Activated T-helper 17 cell treated with anti-CD3 and anti-CD28 coated beads, Interleukin-2, amount 50 U/mL, for 72 hours (primary cell): ENCODE results near the gene UGT1A9. TPM values are rescaled to one million over a fixed set of nuclear protein-coding genes. Genes with fewer than 3 reads are reported as not detected.
"Not testable (repeated sequence)": the region's sequence is repeated elsewhere in the genome, so short reads cannot be mapped to it uniquely, and the experiment has no call there.

ENCODE experiments used
- ATAC-seq: fragments of 150-1000 bp; cut with Tn5 transposase; replicated peaks from 2 replicates; pipeline ENCODE4 v1.10.0; 2021; ENCODE audit warnings: mild to moderate bottlenecking, moderate library complexity
- H3K27ac Mint-ChIP-seq: one replicate; pipeline ENCODE4 v1.8.0; 2022; ENCODE audit warnings: mixed read lengths
- H3K27me3 Mint-ChIP-seq: one replicate; pipeline ENCODE4 v1.8.0; 2022; ENCODE audit warnings: mixed read lengths
- H3K36me3 Mint-ChIP-seq: one replicate; pipeline ENCODE4 v1.8.0; 2022; ENCODE audit warnings: low read depth, mild to moderate bottlenecking, mixed read lengths
- H3K4me1 Mint-ChIP-seq: one replicate; pipeline ENCODE4 v1.8.0; 2022; ENCODE audit warnings: mixed read lengths
- H3K4me3 Mint-ChIP-seq: one replicate; pipeline ENCODE4 v1.8.0; 2022; ENCODE audit warnings: mild to moderate bottlenecking, mixed read lengths
- H3K9me3 Mint-ChIP-seq: one replicate; pipeline ENCODE4 v1.8.0; 2022; ENCODE audit warnings: mixed read lengths
- total RNA-seq, 2 donors: library from RNA; stranded (reverse); gene quantifications; one replicate each; pipeline ENCODE4 v1.2.3, GENCODE V29; 2022

UGT1A9 gene
- total RNA-seq, 2 donors from 2014 or later = 0.19 TPM; not detected in 1

DNA sequence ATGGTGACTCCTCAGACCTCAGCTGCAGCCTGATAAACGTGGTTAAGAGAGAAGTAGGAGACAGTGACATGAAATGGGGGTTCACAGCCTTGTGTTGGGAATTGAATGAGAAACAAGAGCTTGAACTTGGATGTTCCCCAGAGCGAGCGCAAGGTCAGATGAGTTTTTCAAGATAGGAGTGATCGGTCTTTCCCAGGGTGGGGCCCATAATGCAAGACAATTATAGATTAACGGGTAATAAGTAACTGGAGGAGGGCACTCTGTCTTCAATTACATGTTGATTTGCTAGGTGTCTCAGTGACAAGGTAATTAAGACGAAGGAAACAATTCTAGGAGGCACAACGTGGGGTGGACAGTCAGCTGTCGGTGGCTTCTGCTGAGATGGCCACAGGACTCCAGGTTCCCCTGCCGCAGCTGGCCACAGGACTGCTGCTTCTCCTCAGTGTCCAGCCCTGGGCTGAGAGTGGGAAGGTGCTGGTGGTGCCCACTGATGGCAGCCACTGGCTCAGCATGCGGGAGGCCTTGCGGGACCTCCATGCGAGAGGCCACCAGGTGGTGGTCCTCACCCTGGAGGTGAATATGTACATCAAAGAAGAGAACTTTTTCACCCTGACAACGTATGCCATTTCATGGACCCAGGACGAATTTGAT is 41.0 kb downstream of the UGT1A9 start, which contains the start of gene UGT1A5:
Gene UGT1A5, plus strand, starts transcription at position 297 of the 651 bp plus-strand sequence. Its CDS starts 85 bp downstream, at position 382.
- no peaks in the 10 kb centered on the region for H3K4me1 Mint-ChIP-seq
- H3K36me3 Mint-ChIP-seq = no peaks in the 10 kb centered on the region
- no peak within 1 kb of the TSS for H3K4me3 Mint-ChIP-seq
- H3K27ac Mint-ChIP-seq = no peak within 1 kb of the TSS
- ATAC-seq = no peak
- peaks cover 57% of the 10 kb centered on the region for H3K27me3 Mint-ChIP-seq
- H3K9me3 Mint-ChIP-seq = no peaks in the 10 kb centered on the region

DNA sequence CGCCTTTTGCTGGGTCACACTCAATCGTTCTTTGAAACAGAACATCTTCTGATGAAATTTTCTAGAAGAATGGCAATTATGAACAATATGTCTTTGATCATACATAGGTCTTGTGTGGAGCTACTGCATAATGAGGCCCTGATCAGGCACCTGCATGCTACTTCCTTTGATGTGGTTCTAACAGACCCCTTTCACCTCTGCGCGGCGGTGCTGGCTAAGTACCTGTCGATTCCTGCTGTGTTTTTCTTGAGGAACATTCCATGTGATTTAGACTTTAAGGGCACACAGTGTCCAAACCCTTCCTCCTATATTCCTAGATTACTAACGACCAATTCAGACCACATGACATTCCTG is 41.5 kb downstream of the UGT1A9 start:
- no peaks in the 10 kb centered on the region for H3K4me1 Mint-ChIP-seq
- no peak overlapping the region for H3K4me3 Mint-ChIP-seq
- H3K27me3 Mint-ChIP-seq = peaks cover 55% of the 10 kb centered on the region
- no peaks in the 10 kb centered on the region for H3K9me3 Mint-ChIP-seq
- ATAC-seq = no peak
- H3K36me3 Mint-ChIP-seq = no peaks in the 10 kb centered on the region
- no peak overlapping the region for H3K27ac Mint-ChIP-seq

DNA sequence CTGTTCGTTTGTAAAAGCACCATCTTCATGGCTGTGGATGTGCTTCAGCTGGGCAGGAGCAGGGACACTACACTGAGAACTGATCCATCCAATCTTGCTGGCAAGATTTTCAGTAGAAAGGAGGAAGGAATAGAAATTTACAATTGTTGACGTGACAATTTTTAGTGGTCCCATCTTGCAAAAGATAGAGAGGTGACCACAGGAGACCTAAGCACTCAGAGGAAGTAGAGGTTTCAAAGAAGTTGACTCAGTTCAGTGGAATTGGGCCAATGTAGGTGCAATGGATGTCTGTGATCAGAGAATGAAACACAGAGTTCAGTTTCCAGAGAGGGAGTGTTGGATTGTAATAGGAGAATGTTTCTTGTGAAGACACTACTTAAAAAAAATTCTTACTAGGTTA is 42.4 kb downstream of the UGT1A9 start:
- ATAC-seq = no peak
- no peaks in the 10 kb centered on the region for H3K4me1 Mint-ChIP-seq
- H3K27ac Mint-ChIP-seq = no peak overlapping the region
- no peak overlapping the region for H3K4me3 Mint-ChIP-seq
- peaks cover 53% of the 10 kb centered on the region for H3K27me3 Mint-ChIP-seq
- no peaks in the 10 kb centered on the region for H3K36me3 Mint-ChIP-seq
- no peaks in the 10 kb centered on the region for H3K9me3 Mint-ChIP-seq

DNA sequence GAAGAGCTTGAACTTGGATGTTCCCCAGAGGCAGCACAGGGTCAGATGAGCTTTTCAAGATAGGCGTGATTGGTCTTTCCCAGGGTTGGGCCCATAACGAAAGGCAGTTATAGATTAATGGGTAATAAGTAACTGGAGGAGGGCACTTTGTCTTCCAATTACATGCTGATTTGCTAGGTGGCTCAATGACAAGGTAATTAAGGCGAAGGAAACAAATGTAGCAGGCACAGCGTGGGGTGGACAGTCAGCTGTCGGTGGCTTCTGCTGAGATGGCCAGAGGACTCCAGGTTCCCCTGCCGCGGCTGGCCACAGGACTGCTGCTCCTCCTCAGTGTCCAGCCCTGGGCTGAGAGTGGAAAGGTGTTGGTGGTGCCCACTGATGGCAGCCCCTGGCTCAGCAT is 46.9 kb downstream of the UGT1A9 start, which contains the start of gene UGT1A4:
Gene UGT1A4, plus strand, starts transcription at position 185 of the 400 bp plus-strand sequence. Its CDS starts 85 bp downstream, at position 270.
- H3K4me3 Mint-ChIP-seq = no peak within 1 kb of the TSS
- no peaks in the 10 kb centered on the region for H3K36me3 Mint-ChIP-seq
- H3K27ac Mint-ChIP-seq = no peak within 1 kb of the TSS
- H3K4me1 Mint-ChIP-seq = no peaks in the 10 kb centered on the region
- no peak for ATAC-seq
- no peaks in the 10 kb centered on the region for H3K9me3 Mint-ChIP-seq
- H3K27me3 Mint-ChIP-seq = peaks cover 40% of the 10 kb centered on the region

DNA sequence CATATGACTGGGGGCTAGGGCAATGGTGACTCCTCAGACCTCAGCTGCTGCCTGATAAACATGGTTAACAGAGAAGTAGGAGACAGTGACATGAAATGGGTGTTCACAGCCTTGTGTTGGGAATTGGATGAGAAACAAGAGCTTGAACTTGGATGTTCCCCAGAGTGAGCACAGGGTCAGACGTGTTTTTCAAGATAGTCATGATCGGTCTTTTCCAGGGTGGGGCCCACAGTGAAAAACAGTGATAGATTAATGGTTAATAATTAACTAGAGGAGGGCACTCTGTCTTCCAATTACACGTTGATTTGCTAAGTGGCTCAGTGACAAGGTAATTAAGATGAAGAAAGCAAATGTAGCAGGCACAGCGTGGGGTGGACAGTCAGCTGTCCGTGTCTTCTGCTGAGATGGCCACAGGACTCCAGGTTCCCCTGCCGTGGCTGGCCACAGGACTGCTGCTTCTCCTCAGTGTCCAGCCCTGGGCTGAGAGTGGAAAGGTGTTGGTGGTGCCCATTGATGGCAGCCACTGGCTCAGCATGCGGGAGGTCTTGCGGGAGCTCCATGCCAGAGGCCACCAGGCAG is 57.1 kb downstream of the UGT1A9 start, which contains the start of gene UGT1A3:
Gene UGT1A3, plus strand, starts transcription at position 320 of the 579 bp plus-strand sequence. Its CDS starts 85 bp downstream, at position 405.
- H3K4me1 Mint-ChIP-seq = no peaks in the 10 kb centered on the region
- no peaks in the 10 kb centered on the region for H3K36me3 Mint-ChIP-seq

DNA sequence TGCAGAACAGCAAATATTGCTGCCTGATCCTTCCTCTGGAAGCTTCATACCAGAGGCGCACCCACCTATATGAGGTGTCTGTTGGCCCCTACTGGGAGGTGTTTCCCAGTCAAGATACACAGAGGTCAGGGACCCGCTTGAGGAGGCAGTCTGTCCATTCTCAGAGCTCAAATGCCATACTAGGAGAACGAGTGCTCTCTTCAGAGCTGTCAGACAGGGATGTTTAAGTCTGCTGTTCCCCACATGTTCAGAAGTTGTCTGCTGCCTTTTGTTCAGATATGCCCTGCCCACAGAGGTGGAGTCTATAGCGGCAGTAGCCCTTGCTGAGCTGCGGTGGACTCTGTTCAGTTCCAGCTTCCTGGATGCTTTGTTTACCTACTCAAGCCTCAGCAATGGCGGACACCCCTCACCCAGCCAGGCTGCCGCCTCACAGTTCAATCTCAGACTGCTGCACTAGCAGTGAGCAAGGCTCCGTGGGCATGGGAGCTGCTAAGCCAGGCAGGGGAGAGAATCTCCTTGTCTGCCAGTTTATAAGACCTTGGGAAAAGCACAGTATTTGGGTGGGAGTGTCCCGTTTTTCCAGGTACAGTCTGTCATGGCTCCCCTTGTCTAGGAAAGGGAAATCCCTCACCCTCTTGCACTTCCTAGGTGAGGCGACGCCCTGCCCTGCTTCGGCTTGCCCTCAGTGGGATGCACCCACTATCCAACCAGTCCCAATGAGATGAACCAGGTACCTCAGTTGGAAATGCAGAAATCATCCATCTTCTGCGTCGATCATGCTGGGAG is 65.4 kb downstream of the UGT1A9 start:
- not testable (repeated sequence) for H3K27ac Mint-ChIP-seq, H3K9me3 Mint-ChIP-seq, ATAC-seq, H3K4me1 Mint-ChIP-seq, H3K4me3 Mint-ChIP-seq, H3K36me3 Mint-ChIP-seq
- peaks cover 38% of the 10 kb centered on the region for H3K27me3 Mint-ChIP-seq

More for the DNA sequence above, 57.1 kb downstream of the UGT1A9 start, which contains the start of gene UGT1A3:
- Mint-ChIP-seq H3K27ac (no peak within 1 kb of the TSS), H3K27me3 (peaks cover 27% of the 10 kb centered on the region), H3K9me3 (no peaks in the 10 kb centered on the region), H3K4me3 (no peak within 1 kb of the TSS)
- ATAC-seq = no peak

DNA sequence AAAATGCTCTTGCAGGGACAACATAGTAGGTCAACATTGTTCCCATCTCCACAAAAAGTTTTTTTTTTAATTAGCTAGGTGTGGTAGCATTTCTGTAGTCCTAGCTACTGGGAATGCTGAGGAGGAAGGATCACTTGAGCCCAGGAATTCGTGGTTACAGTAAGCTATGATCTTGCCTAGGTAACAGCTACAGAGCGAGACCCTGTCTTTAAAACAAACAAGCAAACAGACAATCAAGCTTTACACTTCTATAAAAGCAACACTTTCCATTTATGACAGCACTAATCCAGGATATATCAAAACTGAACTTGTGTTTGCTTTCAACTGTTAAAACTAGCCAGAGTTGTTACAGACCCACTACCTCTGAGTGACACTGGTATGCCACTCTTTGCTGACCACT is 69.2 kb downstream of the UGT1A9 start:
- Mint-ChIP-seq H3K4me3 (no peak overlapping the region), H3K9me3 (no peaks in the 10 kb centered on the region), H3K27ac (no peak overlapping the region), H3K4me1 (no peaks in the 10 kb centered on the region), H3K36me3 (no peaks in the 10 kb centered on the region), H3K27me3 (peaks cover 21% of the 10 kb centered on the region)
- ATAC-seq = no peak

DNA sequence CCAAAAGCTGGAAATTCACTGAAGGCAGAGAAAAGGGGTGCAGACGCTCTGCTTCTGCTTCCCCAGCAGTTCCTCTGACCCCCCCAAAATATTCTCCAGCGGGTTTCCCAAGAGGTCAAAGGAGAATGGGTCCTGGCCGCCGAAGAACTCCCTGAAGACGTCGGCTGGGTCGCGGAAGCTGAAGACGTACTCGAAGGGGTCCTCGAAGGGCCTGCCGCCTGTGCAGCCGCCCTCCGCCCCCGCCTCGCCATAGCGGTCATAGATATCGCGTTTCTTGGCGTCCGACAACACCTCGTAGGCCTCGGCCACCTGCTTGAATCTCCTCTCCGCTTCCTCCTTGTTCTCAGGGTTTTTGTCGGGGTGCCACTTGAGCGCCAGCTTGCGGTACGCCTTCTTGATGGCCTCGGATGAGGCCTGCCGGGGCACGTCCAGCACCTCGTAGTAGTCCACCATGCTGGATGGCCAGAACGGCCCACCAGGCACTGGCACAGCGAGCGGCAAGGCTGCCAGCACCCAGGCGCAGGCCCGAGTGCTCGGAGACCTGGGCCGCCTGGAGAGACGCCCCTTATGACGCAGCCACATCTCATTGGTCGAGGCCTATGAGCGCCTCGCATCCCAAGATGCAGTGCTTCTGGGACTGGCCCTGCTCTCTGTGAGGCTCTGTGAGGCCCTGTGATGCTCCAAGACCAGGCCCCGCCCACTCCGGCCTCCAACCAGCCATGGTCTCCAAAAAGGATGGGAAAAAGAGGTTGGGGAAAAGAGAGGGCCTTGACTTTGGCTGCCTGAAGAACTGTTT is 72.0 kb downstream of the UGT1A9 start:
- Mint-ChIP-seq H3K4me3 (no peak overlapping the region), H3K4me1 (no peaks in the 10 kb centered on the region), H3K27me3 (peaks cover 22% of the 10 kb centered on the region), H3K27ac (no peak overlapping the region), H3K9me3 (no peaks in the 10 kb centered on the region), H3K36me3 (no peaks in the 10 kb centered on the region)
- no peak for ATAC-seq

DNA sequence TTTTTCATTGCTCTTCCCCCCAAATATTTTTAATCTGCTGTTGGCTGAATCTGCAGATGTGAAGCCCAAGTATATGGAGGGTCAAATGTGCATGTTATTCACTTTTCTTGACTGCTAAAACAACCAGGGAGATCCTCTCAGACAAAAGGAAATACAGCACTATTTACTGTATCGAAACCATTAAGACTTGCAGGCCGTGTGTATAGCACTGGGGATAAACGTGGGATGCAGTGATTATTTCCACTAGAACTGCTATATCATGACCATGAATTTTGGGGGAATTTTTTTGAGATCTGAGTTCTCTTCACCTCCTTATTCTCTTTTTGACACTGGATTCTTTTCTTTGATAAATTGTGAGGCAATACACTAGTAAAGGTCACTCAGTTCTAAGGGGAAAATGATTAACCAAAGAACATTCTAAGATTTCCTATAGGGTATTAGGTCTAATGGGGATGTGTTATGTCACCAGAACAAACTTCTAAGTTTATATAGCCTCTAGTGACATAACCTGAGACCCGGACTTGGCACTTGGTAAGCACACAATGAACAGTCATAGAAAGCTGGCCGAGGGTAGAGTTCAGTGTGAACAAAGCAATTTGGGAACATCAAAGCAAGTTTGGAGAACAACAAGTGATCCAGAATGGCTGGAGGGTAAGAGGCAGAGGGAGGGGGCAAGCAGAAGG is 73.5 kb downstream of the UGT1A9 start:
- no peak overlapping the region for H3K4me3 Mint-ChIP-seq
- peaks cover 34% of the 10 kb centered on the region for H3K27me3 Mint-ChIP-seq
- no peaks in the 10 kb centered on the region for H3K36me3 Mint-ChIP-seq
- H3K9me3 Mint-ChIP-seq = peaks cover 3% of the 10 kb centered on the region
- no peaks in the 10 kb centered on the region for H3K4me1 Mint-ChIP-seq
- H3K27ac Mint-ChIP-seq = no peak overlapping the region
- no peak for ATAC-seq

DNA sequence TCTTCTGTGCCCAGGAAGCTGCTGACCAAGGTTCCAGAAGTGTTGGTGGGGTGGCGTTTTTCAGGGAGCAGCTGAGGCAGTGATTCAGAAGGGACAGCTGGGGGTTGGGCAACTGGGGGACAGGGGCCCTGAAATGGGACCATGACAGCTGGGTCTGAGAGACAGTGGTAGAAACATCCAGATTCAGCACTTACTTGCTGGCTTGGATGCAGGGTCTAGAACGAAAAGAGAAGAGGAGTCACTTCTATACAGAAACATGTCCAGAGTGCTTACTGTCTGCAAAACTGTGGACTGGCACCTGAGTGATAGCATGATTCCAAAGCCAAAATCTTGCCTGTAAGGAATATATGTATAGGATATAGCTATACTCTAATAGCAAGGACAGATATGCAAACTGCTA is 74.1 kb downstream of the UGT1A9 start:
- not testable (repeated sequence) for H3K4me3 Mint-ChIP-seq, H3K9me3 Mint-ChIP-seq, H3K36me3 Mint-ChIP-seq, ATAC-seq, H3K27ac Mint-ChIP-seq, H3K4me1 Mint-ChIP-seq
- peaks cover 35% of the 10 kb centered on the region for H3K27me3 Mint-ChIP-seq

DNA sequence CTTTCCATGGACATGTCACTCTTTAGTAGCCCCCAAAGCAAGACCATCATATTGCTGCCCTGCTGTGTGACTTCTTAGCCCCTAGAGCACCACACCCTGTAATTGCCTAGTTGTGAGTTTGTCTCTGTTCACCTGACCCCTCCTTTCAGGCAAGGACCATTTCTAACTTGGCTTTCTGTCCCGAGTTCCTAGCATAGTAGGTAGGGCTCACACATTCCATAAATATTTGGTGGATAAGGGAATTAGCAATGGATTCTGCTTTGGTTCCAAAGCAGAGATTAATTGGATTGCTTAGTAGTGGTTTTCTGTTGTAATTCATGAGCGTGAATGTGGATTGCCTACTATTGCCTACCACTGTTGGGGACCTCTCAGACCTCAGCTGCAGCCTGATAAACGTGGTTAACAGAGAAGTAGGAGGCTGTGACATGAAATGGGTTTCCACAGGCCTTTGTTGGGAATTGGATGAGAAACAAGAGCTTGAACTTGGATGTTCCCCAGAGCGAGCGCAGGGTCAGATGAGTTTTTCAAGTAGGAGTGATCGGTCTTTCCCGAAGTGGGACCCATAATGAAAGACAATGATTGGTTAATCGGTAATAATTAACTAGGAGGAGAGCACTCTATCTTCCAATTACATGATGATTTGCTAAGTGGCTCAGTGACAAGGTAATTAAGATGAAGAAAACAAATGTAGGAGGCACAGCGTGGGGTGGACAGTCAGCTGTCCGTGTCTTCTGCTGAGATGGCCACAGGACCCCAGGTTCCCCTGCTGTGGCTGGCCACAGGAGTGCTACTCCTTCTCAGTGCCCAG is 75.0 kb downstream of the UGT1A9 start:
- no peaks in the 10 kb centered on the region for H3K36me3 Mint-ChIP-seq
- no peaks in the 10 kb centered on the region for H3K4me1 Mint-ChIP-seq
- H3K9me3 Mint-ChIP-seq = peaks cover 6% of the 10 kb centered on the region
- no peak overlapping the region for H3K27ac Mint-ChIP-seq
- H3K4me3 Mint-ChIP-seq = no peak overlapping the region
- peaks cover 31% of the 10 kb centered on the region for H3K27me3 Mint-ChIP-seq
- no peak for ATAC-seq

DNA sequence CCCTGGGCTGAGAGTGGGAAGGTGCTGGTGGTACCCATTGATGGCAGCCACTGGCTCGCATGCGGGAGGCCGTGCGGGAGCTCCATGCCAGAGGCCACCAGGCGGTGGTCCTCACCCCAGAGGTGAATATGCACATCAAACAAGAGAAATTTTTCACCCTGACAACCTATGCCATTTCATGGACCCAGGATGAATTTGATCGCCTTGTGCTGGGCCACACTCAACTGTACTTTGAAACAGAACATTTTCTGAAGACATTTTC is 75.5 kb downstream of the UGT1A9 start:
- no peaks in the 10 kb centered on the region for H3K36me3 Mint-ChIP-seq
- H3K27me3 Mint-ChIP-seq = peaks cover 31% of the 10 kb centered on the region
- H3K4me1 Mint-ChIP-seq = no peaks in the 10 kb centered on the region
- H3K27ac Mint-ChIP-seq = no peak overlapping the region
- ATAC-seq = no peak
- peaks cover 7% of the 10 kb centered on the region for H3K9me3 Mint-ChIP-seq
- H3K4me3 Mint-ChIP-seq = no peak overlapping the region

DNA sequence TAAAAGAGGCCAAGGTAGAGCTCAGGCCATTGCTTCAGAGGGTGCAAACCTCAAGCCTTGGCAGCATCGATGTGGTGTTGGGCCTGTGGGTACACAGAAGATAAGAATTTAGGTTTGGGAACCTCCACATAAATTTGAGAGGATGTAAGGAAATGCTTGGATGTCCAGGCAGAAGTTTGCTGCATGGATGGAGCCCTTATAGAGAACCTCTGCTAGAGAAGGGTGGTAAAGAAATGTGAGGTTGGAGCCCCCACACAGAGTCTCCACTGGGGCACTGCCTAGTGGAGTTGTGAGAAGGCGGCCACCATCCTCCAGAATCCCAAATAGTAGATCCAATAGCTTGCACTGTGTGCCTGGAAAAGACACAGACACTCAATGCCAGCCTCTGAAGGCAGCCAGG is 79.0 kb downstream of the UGT1A9 start:
- H3K36me3 Mint-ChIP-seq, H3K27ac Mint-ChIP-seq, H3K9me3 Mint-ChIP-seq, H3K4me1 Mint-ChIP-seq, ATAC-seq, H3K4me3 Mint-ChIP-seq: not testable (repeated sequence)
- H3K27me3 Mint-ChIP-seq = peaks cover 39% of the 10 kb centered on the region
